ENCODE measurements around the gene GRIN1.

The GRIN1 gene

DNA sequence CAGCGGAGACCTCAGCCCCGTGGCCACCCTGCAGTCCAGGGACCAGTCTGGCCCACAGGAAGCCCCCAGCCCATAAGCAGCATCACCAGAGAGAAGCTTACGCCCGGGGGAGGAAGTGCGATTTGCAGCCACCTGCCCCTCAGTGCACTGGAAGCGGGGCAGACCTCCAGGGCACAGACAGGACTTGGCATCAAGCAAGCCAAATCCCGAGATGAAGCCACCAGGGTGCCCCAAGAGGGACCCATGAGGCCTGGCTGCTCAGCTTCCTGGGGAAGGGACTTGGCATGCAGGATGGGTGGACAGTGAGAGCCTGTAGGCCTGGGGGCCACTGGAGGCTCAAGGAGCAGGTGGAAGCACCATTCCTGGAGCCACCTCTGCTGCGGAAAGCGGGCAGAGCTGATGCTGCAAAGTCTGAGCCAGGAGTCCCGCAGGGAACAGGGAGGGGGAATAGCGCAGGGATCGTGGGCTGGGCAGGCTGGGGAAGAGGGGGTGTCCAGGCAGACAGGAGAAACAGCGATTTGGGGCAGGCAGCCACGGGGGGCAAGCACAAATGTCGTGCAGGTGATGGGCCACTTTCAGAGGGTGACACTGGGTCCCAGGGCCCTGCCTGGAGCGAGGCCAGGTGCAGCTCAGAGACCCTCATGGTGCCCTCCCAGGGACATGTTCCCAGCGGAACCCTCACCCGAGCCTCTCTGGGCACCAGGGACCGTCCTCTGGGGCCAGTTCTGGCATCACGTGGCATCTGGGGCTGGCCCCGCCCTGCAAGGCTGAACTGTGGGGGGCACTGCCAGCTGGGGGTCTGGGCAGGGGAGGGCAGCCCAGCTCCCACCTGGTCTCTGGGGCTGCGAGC lies 27.7 kb downstream of the GRIN1 start:
- no peak for FAIRE-seq

- no peak for FAIRE-seq
Measured at GRCh38 chr9:137167277-137167746, 28.4 kb downstream of the GRIN1 start.

- no peak for FAIRE-seq
Measured at GRCh38 chr9:137167747-137168572, 29.0 kb downstream of the GRIN1 start.

GRCh38 chr9:137168573-137168903 lies 29.6 kb downstream of the GRIN1 start:
- FAIRE-seq = no peak

GRCh38 chr9:137168904-137169856 lies 30.2 kb downstream of the GRIN1 start:
- FAIRE-seq = no peak

DNA sequence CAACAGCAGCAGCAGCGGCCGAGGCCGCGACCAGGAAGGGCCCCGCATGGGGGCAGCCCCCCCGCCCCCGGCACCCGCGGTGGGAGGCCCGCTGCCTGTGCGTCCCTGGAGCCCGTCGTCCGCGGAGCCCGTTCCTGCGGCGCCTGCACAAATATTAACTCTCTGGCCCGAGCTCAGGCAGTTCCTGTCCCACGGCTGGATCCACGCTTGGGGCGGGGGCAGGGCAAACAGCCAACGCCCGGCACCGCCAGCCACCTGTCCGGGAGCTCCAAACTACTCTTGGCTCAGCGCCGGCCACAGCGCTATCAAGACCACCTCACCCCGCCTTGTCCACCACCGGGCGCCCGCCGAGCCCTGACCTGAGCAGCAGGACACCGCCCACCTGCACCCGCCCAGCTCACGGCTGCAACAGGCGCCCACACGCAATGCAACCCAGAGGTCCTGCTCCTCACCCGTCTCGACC lies 31.0 kb downstream of the GRIN1 start, which contains the start of gene LRRC26:
TSS of gene LRRC26 (minus strand) at position 156 of the 463 bp plus-strand sequence. CDS start at position 48, 108 bp downstream.
- no peak for FAIRE-seq

GRCh38 chr9:137170486-137171148 lies 31.7 kb downstream of the GRIN1 start:
- no peak for FAIRE-seq

GRCh38 chr9:137171149-137171900 lies 32.4 kb downstream of the GRIN1 start:
- FAIRE-seq = no peak

- no peak for FAIRE-seq
Measured at GRCh38 chr9:137172901-137173795, 34.2 kb downstream of the GRIN1 start.

DNA sequence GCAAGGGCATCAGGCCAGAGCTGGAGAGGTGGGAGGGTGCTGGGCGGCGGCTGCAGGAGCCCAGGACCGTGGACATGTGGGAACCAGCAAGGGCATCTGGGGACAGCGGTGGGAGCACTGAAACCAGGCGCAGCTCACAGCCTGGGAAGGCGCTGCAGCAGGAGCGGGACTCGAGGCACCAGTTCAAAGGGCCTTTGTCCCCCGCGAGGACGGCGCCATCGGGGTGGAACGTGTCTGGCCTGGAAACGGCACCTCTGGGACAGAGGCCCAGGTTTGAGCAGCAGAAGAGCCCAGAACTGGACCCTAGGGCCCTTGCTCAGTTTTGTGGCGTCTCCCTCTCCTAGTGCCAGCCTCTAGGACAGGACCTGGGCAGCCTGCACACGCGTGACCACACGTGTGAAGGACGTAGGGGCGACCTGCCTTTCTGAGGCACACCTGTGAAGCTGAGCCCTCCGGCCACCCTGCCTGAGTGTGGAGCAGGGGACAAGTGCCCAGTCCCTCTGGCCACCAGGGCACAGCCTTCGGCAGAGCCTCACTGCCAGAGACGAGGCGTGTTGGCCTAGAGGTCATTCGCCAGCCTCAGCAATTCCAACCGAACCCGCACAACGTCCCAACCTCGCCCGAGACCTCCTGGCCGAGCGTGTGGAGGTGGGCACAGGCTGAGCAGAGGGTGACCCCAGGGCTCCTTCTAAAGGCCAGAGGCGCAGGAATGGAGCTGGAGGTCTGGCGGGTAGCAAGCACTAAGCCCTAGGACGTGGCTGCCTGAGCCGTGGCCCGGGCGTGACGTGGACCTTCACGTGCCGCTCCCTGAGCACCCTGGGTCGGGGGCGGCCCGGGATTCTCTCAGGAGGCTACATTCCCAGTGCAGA lies 35.1 kb downstream of the GRIN1 start:
- FAIRE-seq = no peak

DNA sequence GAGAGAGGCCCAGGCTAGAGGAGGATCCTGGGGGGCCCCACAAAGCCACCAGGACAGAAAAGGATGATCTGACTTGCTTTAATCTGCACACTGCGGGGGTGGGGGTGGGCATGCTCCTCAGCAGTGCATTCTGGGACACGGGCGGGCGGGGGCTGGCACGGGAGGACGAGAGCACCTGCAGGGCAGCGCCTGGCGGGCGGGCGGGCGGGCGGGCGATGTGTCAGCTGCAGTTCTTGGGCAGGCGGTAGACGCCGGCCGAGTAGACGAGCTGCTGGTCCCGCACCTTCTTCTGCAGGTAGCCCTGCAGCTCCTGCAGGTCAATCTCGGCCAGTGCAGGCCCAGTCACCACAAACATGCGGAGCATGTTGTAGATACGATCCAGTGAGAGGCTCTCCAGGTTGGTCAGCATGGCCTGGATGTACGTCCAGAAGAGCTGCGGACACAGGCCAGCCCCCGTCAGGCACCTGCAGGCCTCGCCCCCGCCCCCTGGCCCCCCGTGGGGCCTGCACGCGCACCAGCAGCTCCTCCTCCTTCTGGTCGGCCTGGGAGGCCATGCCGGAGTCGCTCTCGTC lies 35.9 kb downstream of the GRIN1 start:
- FAIRE-seq = no peak

DNA sequence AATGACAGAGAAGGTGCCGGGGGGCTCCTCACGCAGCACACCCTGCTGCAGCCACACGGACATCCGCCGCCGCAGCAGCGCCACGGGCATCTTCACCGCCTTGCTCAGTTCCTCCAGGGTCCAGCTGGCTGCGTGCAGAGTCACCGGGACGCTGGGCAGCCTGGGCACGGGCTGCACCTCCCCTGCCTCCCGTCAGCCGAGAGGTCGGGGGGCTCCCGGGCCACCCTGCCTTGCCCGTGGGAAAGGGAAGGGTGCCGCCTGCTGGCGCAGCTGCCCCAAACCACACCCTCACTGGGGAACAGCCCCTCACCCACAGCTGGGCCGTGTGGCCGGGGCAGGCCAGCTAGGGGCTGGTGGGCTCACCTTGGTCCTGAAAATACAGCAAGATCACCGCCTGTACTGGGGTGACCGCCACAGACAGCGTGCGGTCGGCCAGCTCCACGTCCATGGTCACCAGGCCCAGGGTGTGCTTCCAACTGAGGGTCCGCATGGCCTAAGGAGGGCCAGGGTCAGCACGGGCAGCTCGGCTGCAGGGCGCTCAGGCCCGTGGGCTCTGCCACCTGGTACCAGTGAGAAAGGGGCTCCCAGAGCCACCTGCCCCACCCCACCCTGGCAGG lies 36.5 kb downstream of the GRIN1 start:
- FAIRE-seq = no peak

DNA sequence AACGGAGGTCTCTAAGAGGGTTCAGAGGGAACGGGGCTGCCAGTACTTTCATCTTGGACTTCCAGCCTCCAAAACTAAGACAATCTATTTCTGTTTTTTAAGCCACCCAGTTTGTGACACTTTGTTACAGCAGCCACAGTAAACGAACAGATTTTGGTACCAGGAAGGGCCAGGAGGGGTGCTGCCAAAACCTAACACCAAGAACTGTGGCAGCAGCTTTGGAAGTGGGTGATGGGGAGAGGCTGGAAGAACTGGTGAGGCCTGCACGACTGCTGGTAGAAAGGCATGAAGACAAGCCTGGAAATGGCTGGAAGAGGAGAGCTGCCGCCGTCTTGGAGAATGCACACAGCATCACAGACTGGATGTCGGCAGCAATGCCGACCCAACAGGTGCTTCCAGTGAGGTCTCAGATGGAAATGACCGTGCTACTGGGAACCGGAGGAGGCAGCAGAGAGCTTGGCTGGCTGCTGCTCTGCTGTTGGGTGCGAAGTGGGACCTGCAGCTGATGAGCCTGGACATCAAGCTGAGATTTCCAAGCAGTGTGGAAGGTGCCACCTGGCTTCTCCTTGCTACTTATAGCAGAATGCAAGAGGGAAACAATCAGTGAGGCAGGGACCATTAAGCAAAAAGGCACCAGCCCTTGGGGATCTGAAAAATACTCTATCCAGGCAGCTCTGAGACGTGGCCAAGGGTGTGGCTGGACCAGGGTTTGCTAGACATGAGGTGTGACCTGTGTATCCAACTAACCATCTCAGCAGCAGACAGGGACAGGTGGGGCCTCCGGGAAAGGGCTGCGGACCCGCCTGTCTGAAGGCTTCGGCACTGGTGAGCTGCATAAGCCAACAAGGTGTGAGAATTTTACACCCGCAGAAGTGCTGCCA lies 37.6 kb downstream of the GRIN1 start:
- no peak for FAIRE-seq

DNA sequence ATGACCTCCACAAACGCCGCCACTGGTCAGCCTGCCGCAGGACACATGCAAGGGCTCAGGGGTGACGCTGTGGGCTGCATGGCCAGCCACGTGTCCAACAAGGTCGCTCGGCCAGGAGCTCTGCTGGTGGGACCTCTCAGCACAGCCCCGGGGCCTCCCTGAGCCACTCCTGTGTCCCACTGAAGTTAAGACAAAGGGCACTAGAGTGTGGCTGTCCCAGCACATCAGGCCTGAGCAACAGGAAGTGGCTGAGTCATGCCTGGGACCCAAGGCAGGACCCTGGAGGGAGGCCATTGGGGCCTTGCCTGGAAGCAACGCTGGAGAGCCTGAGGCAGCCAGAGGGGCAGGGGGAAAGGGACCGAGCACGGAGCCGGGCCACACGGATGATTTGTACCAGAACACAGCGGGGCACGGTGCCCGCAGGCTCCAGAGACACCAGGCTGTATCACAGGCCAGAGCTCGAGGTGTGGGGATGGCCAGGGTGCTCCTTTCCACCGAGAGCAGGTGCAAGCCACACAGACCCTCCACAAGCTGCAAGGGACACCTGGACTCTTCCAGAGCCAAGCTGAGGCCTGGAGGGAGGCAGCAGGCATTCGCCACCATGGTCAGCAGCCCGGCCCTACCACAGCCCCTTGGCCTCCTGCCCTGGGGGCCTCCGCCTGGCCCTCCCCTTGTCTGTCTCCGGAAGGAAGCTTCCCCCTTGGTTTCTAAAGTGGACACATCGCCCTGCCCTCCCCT lies 39.4 kb downstream of the GRIN1 start:
- FAIRE-seq = no peak

- no peak for FAIRE-seq
Measured at GRCh38 chr9:137178939-137179630, 40.1 kb downstream of the GRIN1 start.

DNA sequence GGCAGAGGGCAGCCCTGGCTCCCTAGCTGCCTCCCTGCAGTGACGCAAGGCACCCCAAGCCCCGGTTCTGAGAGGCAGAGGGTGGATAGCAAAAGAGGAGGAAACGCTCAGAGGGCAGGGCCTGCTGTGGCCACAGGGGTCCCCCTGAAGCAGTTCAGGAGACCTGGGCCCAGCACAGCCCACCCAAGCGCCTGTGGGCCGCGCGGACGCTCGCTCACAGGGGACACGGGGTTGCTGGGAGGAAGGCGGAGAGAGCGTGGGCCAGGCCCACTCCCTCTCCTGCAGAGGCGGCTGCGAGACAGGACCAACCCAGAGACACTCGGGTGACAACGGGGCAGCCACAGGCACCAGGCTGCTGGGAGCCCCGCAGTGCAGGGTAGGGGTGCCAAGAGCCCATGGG lies 40.8 kb downstream of the GRIN1 start:
- no peak for FAIRE-seq
